Measurements from ENCODE around the gene CERS3. TPM values are rescaled to one million over a fixed set of nuclear protein-coding genes. Genes with fewer than 3 reads are reported as not detected.

The CERS3 gene
- total RNA-seq, 4 donors from 2014 or later, result 0.13 to 2.0 (median 0.45) TPM; not detected in 1

- H3K36me3 ChIP-seq, result no peaks in the 10 kb centered on the region
- H3K9me3 ChIP-seq, result no peaks in the 10 kb centered on the region
- 83 to 85% methylated on average over 1 of the region's 1 CpG for WGBS, 2 donors
- H3K27me3 ChIP-seq, result no peaks in the 10 kb centered on the region
- intact Hi-C loops (cut with DNase I), result no loop called here
- peaks cover 3 to 5% of the 10 kb centered on the region in 2 donors for H3K4me1 ChIP-seq
- H3K27ac ChIP-seq, result no peak overlapping the region
- no peak for TF ChIP-seq POLR2A (IDR thresholded peaks at IDR 0.05)
- TF ChIP-seq CTCF (IDR thresholded peaks at IDR 0.05), result no peak
- DNase-seq, result no peak
- no peak overlapping the region for H3K4me3 ChIP-seq (replicated peaks in 1 of 3)
Observed at GRCh38 chr15:100525436-100525835, 3.3 kb downstream of the CERS3 start.

- WGBS, 2 donors, result 77 to 85% methylated on average over 2 of the region's 2 CpGs
- Histone ChIP-seq H3K4me1 (peaks cover 3 to 5% of the 10 kb centered on the region in 2 donors), H3K4me3 (replicated peaks in 1 of 3) (no peak overlapping the region), H3K36me3 (no peaks in the 10 kb centered on the region), H3K27ac (no peak overlapping the region), H3K27me3 (no peaks in the 10 kb centered on the region), H3K9me3 (no peaks in the 10 kb centered on the region)
- no peak for DNase-seq
- TF ChIP-seq POLR2A (IDR thresholded peaks at IDR 0.05) (no peak), CTCF (IDR thresholded peaks at IDR 0.05) (no peak)
- intact Hi-C loops (cut with DNase I), result no loop called here
Observed at GRCh38 chr15:100524326-100524725, 4.4 kb downstream of the CERS3 start.

- H3K4me3 ChIP-seq (replicated peaks in 1 of 3), result no peak overlapping the region
- H3K27me3 ChIP-seq, result no peaks in the 10 kb centered on the region
- H3K27ac ChIP-seq, result no peak overlapping the region
- 53 to 57% methylated on average over 3 of the region's 3 CpGs for WGBS, 2 donors
- DNase-seq, result peak in 1 of 2 donors; percentile 5
- TF ChIP-seq CTCF (IDR thresholded peaks at IDR 0.05) (no peak), POLR2A (IDR thresholded peaks at IDR 0.05) (no peak)
- peaks cover 3 to 5% of the 10 kb centered on the region in 2 donors for H3K4me1 ChIP-seq
- intact Hi-C loops (cut with DNase I), result no loop called here
- H3K9me3 ChIP-seq, result no peaks in the 10 kb centered on the region
- H3K36me3 ChIP-seq, result no peaks in the 10 kb centered on the region
Observed at GRCh38 chr15:100521907-100522306, 6.8 kb downstream of the CERS3 start.

- TF ChIP-seq POLR2A (IDR thresholded peaks at IDR 0.05) (no peak), CTCF (IDR thresholded peaks at IDR 0.05) (no peak)
- Histone ChIP-seq H3K4me1 (no peaks in the 10 kb centered on the region), H3K4me3 (replicated peaks in 1 of 3) (no peak overlapping the region), H3K9me3 (no peaks in the 10 kb centered on the region), H3K27me3 (no peaks in the 10 kb centered on the region), H3K36me3 (no peaks in the 10 kb centered on the region), H3K27ac (no peak overlapping the region)
- 76 to 84% methylated on average over 6 to 7 of the region's 7 CpGs for WGBS, 2 donors
- intact Hi-C loops (cut with DNase I), result no loop called here
- no peak for DNase-seq
Observed at GRCh38 chr15:100520132-100520921, 8.4 kb downstream of the CERS3 start.

GRCh38 chr15:100517846-100518245 is 10.9 kb downstream of the CERS3 start:
- Histone ChIP-seq H3K36me3 (no peaks in the 10 kb centered on the region), H3K4me3 (replicated peaks in 1 of 3) (no peak overlapping the region), H3K4me1 (no peaks in the 10 kb centered on the region), H3K27me3 (no peaks in the 10 kb centered on the region), H3K9me3 (no peaks in the 10 kb centered on the region), H3K27ac (no peak overlapping the region)
- intact Hi-C loops (cut with DNase I), result no loop called here
- TF ChIP-seq CTCF (IDR thresholded peaks at IDR 0.05), result no peak
- DNase-seq, result no peak
- 73 to 81% methylated on average over 3 of the region's 3 CpGs for WGBS, 2 donors

Measured in thyroid gland (tissue), 4 donors.